Fibroblast of villous mesenchyme (primary cell): ENCODE results near the gene ST6GAL1. TPM values are rescaled to one million over a fixed set of nuclear protein-coding genes. Genes with fewer than 3 reads are reported as not detected.
"Not testable (repeated sequence)": the region's sequence is repeated elsewhere in the genome, so short reads cannot be mapped to it uniquely, and the experiment has no call there.

Experiments
- DNase-seq: peaks from one replicate; pipeline ENCODE4 v3.0.0-alpha.2; 2010; ENCODE audit warnings: low read depth
- H3K4me3 ChIP-seq: 2 replicates; pipeline ENCODE4 v1.5.1; 2011; ENCODE audit warnings: low read depth, mild to moderate bottlenecking, low read length
- total RNA-seq: library from RNA; depleted of rRNA; stranded (reverse); fragments of >200 nt; gene quantifications from 2 replicates; pipeline ENCODE4 v1.2.3, GENCODE V29; 2012
- TF ChIP-seq, protein P1 (sequence below): IDR thresholded peaks from 2 replicates; pipeline ENCODE4 v1.5.1; 2012; ENCODE audit warnings: low read depth, mild to moderate bottlenecking, low read length; ENCODE audit not compliant: insufficient read depth

ST6GAL1 gene
- total RNA-seq, 1 donor: 1.3 TPM

DNA sequence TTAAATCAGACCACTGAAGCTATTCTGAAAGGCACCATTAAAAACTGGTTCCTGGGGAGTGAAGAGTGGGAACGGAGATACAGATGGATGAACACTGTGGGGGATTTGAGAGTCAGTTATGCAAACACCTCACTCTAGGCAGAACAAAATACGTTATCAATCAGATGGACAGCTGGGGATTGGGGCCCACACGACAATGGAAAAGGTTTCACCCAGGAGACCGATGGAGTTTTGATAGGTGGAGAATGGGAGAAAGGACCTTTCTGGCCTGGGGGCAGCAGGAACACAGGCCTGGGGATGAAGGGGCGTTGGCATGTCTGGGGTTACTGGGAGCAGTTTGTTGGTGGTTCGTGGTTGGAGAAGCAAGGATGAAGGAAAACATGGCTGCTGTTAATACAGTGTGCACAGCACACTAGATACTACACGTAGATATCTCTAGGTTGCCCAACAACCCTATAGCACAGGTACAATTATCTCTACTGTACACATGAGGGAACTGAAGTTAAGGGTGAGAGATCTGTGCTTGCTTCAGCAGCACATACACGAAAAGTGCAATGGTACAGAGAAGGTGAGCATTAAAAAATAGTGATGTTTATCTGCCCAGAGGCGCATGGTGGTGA is 16.5 kb downstream of the ST6GAL1 start:
- H3K4me3 ChIP-seq: no peak overlapping the region
- no peak for DNase-seq
- TF ChIP-seq, protein P1, sequence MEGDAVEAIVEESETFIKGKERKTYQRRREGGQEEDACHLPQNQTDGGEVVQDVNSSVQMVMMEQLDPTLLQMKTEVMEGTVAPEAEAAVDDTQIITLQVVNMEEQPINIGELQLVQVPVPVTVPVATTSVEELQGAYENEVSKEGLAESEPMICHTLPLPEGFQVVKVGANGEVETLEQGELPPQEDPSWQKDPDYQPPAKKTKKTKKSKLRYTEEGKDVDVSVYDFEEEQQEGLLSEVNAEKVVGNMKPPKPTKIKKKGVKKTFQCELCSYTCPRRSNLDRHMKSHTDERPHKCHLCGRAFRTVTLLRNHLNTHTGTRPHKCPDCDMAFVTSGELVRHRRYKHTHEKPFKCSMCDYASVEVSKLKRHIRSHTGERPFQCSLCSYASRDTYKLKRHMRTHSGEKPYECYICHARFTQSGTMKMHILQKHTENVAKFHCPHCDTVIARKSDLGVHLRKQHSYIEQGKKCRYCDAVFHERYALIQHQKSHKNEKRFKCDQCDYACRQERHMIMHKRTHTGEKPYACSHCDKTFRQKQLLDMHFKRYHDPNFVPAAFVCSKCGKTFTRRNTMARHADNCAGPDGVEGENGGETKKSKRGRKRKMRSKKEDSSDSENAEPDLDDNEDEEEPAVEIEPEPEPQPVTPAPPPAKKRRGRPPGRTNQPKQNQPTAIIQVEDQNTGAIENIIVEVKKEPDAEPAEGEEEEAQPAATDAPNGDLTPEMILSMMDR: no peak

- DNase-seq: no peak
- no peak overlapping the region for H3K4me3 ChIP-seq
- TF ChIP-seq, protein P1: no peak
Measured at GRCh38 chr3:186949281-186949982, 19.1 kb downstream of the ST6GAL1 start.

GRCh38 chr3:186950402-186951093 is 20.2 kb downstream of the ST6GAL1 start:
- no peak for DNase-seq
- TF ChIP-seq, protein P1: no peak
- no peak overlapping the region for H3K4me3 ChIP-seq

- no peak for DNase-seq
- TF ChIP-seq, protein P1: no peak
- H3K4me3 ChIP-seq: no peak overlapping the region
Measured at GRCh38 chr3:186951640-186952552, 21.6 kb downstream of the ST6GAL1 start.

- peak; percentile 10 for DNase-seq
- no peak overlapping the region for H3K4me3 ChIP-seq
- TF ChIP-seq, protein P1: no peak
Measured at GRCh38 chr3:186953011-186953487, 22.7 kb downstream of the ST6GAL1 start.

GRCh38 chr3:186953992-186954699 is 23.8 kb downstream of the ST6GAL1 start:
- not testable (repeated sequence) for H3K4me3 ChIP-seq, DNase-seq
